ENCODE measurements around the gene KREMEN1.
A peak's percentile ranks its signal among the peaks of the same experiment; 100 is the strongest.

The KREMEN1 gene

GRCh38 chr22:29049655-29050263, 23.1 kb upstream of the KREMEN1 start:
- no peak for DNase-seq

- no peak for DNase-seq
These were observed 22.4 kb upstream of the KREMEN1 start for GRCh38 chr22:29050457-29050856.

- no peak for DNase-seq
These were observed 19.7 kb upstream of the KREMEN1 start for GRCh38 chr22:29053048-29053702.

GRCh38 chr22:29054251-29054767, 18.5 kb upstream of the KREMEN1 start:
- no peak for DNase-seq

GRCh38 chr22:29055192-29055830, 17.5 kb upstream of the KREMEN1 start:
- DNase-seq, result no peak

- DNase-seq, result no peak
These were observed 16.4 kb upstream of the KREMEN1 start for GRCh38 chr22:29056472-29056871.

GRCh38 chr22:29060251-29060869, 12.5 kb upstream of the KREMEN1 start:
- DNase-seq, result no peak

GRCh38 chr22:29060931-29061330, 11.9 kb upstream of the KREMEN1 start:
- DNase-seq, result no peak

GRCh38 chr22:29061773-29062172, 11.1 kb upstream of the KREMEN1 start, which contains the start of gene C22orf31:
Gene C22orf31, minus strand, starts transcription at chr22:29061831. Its CDS starts 39 bp downstream, at chr22:29061792.
- DNase-seq, result no peak

GRCh38 chr22:29062286-29062821, 10.5 kb upstream of the KREMEN1 start:
- no peak for DNase-seq

GRCh38 chr22:29065468-29066190, 7.2 kb upstream of the KREMEN1 start:
- DNase-seq, result no peak

GRCh38 chr22:29069463-29069862, 3.4 kb upstream of the KREMEN1 start:
- no peak for DNase-seq

- DNase-seq, result no peak
These were observed 2.3 kb upstream of the KREMEN1 start for GRCh38 chr22:29070490-29070889.

GRCh38 chr22:29071261-29072045, 1.4 kb upstream of the KREMEN1 start:
- DNase-seq, result peak in 1 of 2 experiments; percentile 28

GRCh38 chr22:29072193-29072978, 449 bp upstream of the KREMEN1 start:
- peak; percentile 81 to 84 for DNase-seq

- DNase-seq, result peak; percentile 17 to 50
These were observed 912 bp downstream of the KREMEN1 start for GRCh38 chr22:29073618-29074275.

GRCh38 chr22:29074276-29074772, 1.5 kb downstream of the KREMEN1 start:
- DNase-seq, result no peak

- DNase-seq, result no peak
These were observed 5.4 kb downstream of the KREMEN1 start for GRCh38 chr22:29078036-29078868.

- no peak for DNase-seq
These were observed 6.0 kb downstream of the KREMEN1 start for GRCh38 chr22:29078869-29079207.
